Motor neuron (in vitro differentiated cells): ENCODE results near the gene TREML4. TPM values are rescaled to one million over a fixed set of nuclear protein-coding genes. Genes with fewer than 3 reads are reported as not detected.

Experiments
- ATAC-seq, 8 experiments: fragments of 200-7000 bp; cut with Tn5 transposase; replicated peaks in 6 of 8; 2 replicates each; pipeline ENCODE4 v1.8.0; 2021; ENCODE audit warnings: mild to moderate bottlenecking in 8 of 8, moderate library complexity in 8 of 8
- H3K27ac ChIP-seq, 2 donors: fragments of 250-450 bp; sonication (Bioruptor Pico); 2 replicates each; pipeline ENCODE4 v1.9.0; 2021; ENCODE audit warnings: antibody characterized with exemption in 2 of 2, mild to moderate bottlenecking in 2 of 2, moderate library complexity in 1 of 2
- H3K4me1 ChIP-seq, 2 donors: fragments of 250-450 bp; sonication (Bioruptor Pico); replicated peaks in 1 of 2; 2 replicates each; pipeline ENCODE4 v1.6.1; 2021; ENCODE audit warnings: antibody characterized with exemption in 2 of 2, mild to moderate bottlenecking in 2 of 2, moderate library complexity in 1 of 2
- H3K4me3 ChIP-seq, 5 donors: fragments of 250-450 bp; sonication (Bioruptor Pico); 2 replicates each; pipeline ENCODE4 v1.9.0; 2021; ENCODE audit warnings: antibody characterized with exemption in 5 of 5, mild to moderate bottlenecking in 5 of 5, moderate library complexity in 4 of 5
- WGBS, 10 experiments: fragments of 450-650 bp; shearing (Covaris generic); methylation state at CpG; one replicate each; pipeline ENCODE4 v1.0.0; 2022; 5-methylcytosine and 5-hydroxymethylcytosine counted together
- in situ Hi-C, 9 experiments: fragments of 400-800 bp; cut with MboI; loops; one replicate each; pipeline ENCODE4 v1.15.0; 2021; ENCODE audit warnings: low sequenced_read_pairs in 9 of 9, low pct_unique_long_range_greater_than_20kb in 2 of 9; ENCODE audit not compliant: unreplicated experiment in 9 of 9
- total RNA-seq, 8 experiments: library from RNA; unstranded; fragments of 300-600 nt; gene quantifications; 2 replicates each; pipeline versions ENCODE4 v1.2.3 to v1.2.4, GENCODE V29; 2022

Gene TREML4
- total RNA-seq, 8 experiments from 2014 or later, result 0.09 to 0.38 (median 0.13) TPM; not detected in 3

- in situ Hi-C loops, result no loop called here
- Histone ChIP-seq H3K27ac (no peak within 1 kb of the TSS), H3K4me1 (peaks cover 3 to 13% of the 10 kb centered on the region in 2 donors), H3K4me3 (no peak within 1 kb of the TSS)
- WGBS, 10 experiments, result 0 to 88% (median 73%) methylated on average over 1 to 5 of the region's 8 CpGs; no CpG with 5 or more reads in 1 of the 10 experiments
- ATAC-seq, result peak in 2 of 8 experiments; percentile 31 to 63
These were observed 58.6 kb downstream of the TREML4 start, which contains the start of gene TREM1 for GRCh38 chr6:41286544-41287346. TSS of gene TREM1 (minus strand) at chr6:41286682. CDS start at chr6:41286655, 27 bp downstream.

GRCh38 chr6:41288030-41288753 is 60.0 kb downstream of the TREML4 start:
- 7 to 62% (median 35%) methylated on average over 1 to 6 of the region's 6 CpGs for WGBS, 10 experiments
- Histone ChIP-seq H3K4me3 (no peak overlapping the region), H3K4me1 (peaks cover 3 to 13% of the 10 kb centered on the region in 2 donors), H3K27ac (no peak overlapping the region)
- in situ Hi-C loops, result no loop called here
- peak in 5 of 8 experiments; percentile 77 to 88 (median 86) for ATAC-seq

Other genes starting within 250 kb of the TREML4 start
- 1 to 10 TPM in 2 of 8 experiments, under 1 TPM in 6; 0.25 to 1.2 (median 0.57) TPM for gene UNC5CL, start 189.1 kb upstream of the TREML4 start, total RNA-seq
- under 1 TPM in 1 of 8 experiments, not detected in 7; 0.23 TPM for gene TSPO2, start 185.9 kb upstream of the TREML4 start, total RNA-seq
- gene APOBEC2, start 175.1 kb upstream of the TREML4 start, total RNA-seq, result under 1 TPM in 5 of 8 experiments, not detected in 3; 0.22 to 0.90 (median 0.45) TPM
- gene OARD1, start 156.0 kb upstream of the TREML4 start, total RNA-seq, result 10 to 100 TPM; 23.7 to 41.2 (median 33.8) TPM
- 10 to 100 TPM; 14.4 to 40.9 (median 20.4) TPM for gene NFYA, start 155.4 kb upstream of the TREML4 start, total RNA-seq
- gene TREML1, start 74.0 kb upstream of the TREML4 start, total RNA-seq, result under 1 TPM in 1 of 8 experiments, not detected in 7; 0.36 TPM
- under 1 TPM in 3 of 8 experiments, not detected in 5; 0.41 to 0.73 (median 0.67) TPM for gene TREM2, start 65.2 kb upstream of the TREML4 start, total RNA-seq
- gene TREML2, start 27.2 kb upstream of the TREML4 start, total RNA-seq, result under 1 TPM in 3 of 8 experiments, not detected in 5; 0.09 to 0.47 (median 0.20) TPM
- gene TREM1, start 58.3 kb downstream of the TREML4 start, total RNA-seq, result 1 to 10 TPM in 2 of 8 experiments, under 1 TPM in 4, not detected in 2; 0.17 to 2.1 (median 0.82) TPM
- gene NCR2, start 107.3 kb downstream of the TREML4 start, total RNA-seq, result not detected